CD4-positive, alpha-beta memory T cell (primary cell): ENCODE measurements around the gene GOLPH3. TPM values are rescaled to one million over a fixed set of nuclear protein-coding genes. Genes with fewer than 3 reads are reported as not detected.

ENCODE experiments used
- CTCF ChIA-PET: fragments of 350-600 bp; sonication (Branson Sonifier 250); formaldehyde crosslinking; loops from one replicate; lab custom pipeline; 2021; ENCODE audit warnings: inconsistent platforms; ENCODE audit not compliant: partially characterized antibody; lab: Charles Lee
- POLR2A ChIA-PET: fragments of 350-600 bp; sonication (Branson Sonifier 250); formaldehyde crosslinking; loops from one replicate; lab custom pipeline; 2021; ENCODE audit not compliant: partially characterized antibody; lab: Charles Lee
- DNase-seq, 5 donors: peaks; one replicate each; pipeline versions ENCODE4 v3.0.0 to v3.0.0-alpha.2; 2020 to 2022; ENCODE audit warnings: mixed read lengths in 1 of 5
- H3K27ac ChIP-seq: one replicate; pipeline ENCODE4 v1.7.0; 2013; ENCODE audit warnings: low read depth, low read length
- H3K27me3 ChIP-seq: 2 replicates; pipeline ENCODE4 v1.7.0; 2013; ENCODE audit warnings: mild to moderate bottlenecking, low read length, moderate library complexity; ENCODE audit not compliant: insufficient read depth
- H3K36me3 ChIP-seq: 2 replicates; pipeline ENCODE4 v1.7.0; 2013; ENCODE audit warnings: mild to moderate bottlenecking, low read length, moderate library complexity; ENCODE audit not compliant: insufficient read depth
- H3K4me1 ChIP-seq: 2 replicates; pipeline ENCODE4 v1.7.0; 2013; ENCODE audit warnings: mild to moderate bottlenecking, low read length, moderate library complexity; ENCODE audit not compliant: insufficient read depth
- H3K4me3 ChIP-seq, 2 donors: one replicate each; pipeline ENCODE4 v1.7.0; 2013; ENCODE audit warnings: low read length in 2 of 2, mild to moderate bottlenecking in 1 of 2
- H3K9me3 ChIP-seq, 2 donors: one replicate each; pipeline ENCODE4 v1.7.0; 2013; ENCODE audit warnings: low read length in 2 of 2, control low read depth in 1 of 2; ENCODE audit not compliant: control insufficient read depth in 1 of 2
- H3K27ac Mint-ChIP-seq, 7 donors: one replicate each; pipeline ENCODE4 v1.8.0; 2020 to 2021; ENCODE audit warnings: mixed read lengths in 7 of 7, mild to moderate bottlenecking in 6 of 7, inconsistent platforms in 3 of 7, moderate library complexity in 3 of 7
- H3K27me3 Mint-ChIP-seq, 2 donors: one replicate each; pipeline ENCODE4 v1.8.0; 2020 to 2021; ENCODE audit warnings: mixed read lengths in 2 of 2
- H3K36me3 Mint-ChIP-seq, 2 donors: one replicate each; pipeline ENCODE4 v1.8.0; 2020 to 2021; ENCODE audit warnings: mixed read lengths in 2 of 2, inconsistent platforms in 1 of 2, mild to moderate bottlenecking in 1 of 2
- H3K4me1 Mint-ChIP-seq, 4 donors: one replicate each; pipeline ENCODE4 v1.8.0; 2020 to 2021; ENCODE audit warnings: mixed read lengths in 4 of 4, mild to moderate bottlenecking in 1 of 4
- H3K4me3 Mint-ChIP-seq, 8 donors: one replicate each; pipeline ENCODE4 v1.8.0; 2020 to 2021; ENCODE audit warnings: mixed read lengths in 8 of 8, mild to moderate bottlenecking in 7 of 8, moderate library complexity in 6 of 8, inconsistent platforms in 3 of 8
- H3K9me3 Mint-ChIP-seq, 8 donors: one replicate each; pipeline ENCODE4 v1.8.0; 2020 to 2021; ENCODE audit warnings: mixed read lengths in 8 of 8, mild to moderate bottlenecking in 5 of 8, inconsistent platforms in 3 of 8, moderate library complexity in 1 of 8
- intact Hi-C: fragments of 100-400 bp; cut with micrococcal nuclease; formaldehyde crosslinking; loops from one replicate; pipeline ENCODE4 v1.15.1; 2023
- polyA plus RNA-seq, 2 donors: library from polyadenylated mRNA; unstranded; fragments of 300-500 nt; fragmentation: Illumina TruSeq; gene quantifications; one replicate each; pipeline ENCODE4 v1.2.3, GENCODE V29; 2021
- total RNA-seq, 2 experiments: library from RNA; stranded (reverse); gene quantifications; one replicate each; pipeline ENCODE4 v1.2.3, GENCODE V29; 2021

The GOLPH3 gene
- total and polyA plus RNA-seq, 4 experiments from 2014 or later = 67.4 to 107 (median 86.2) TPM

GRCh38 chr5:32159328-32160072, 14.6 kb downstream of the GOLPH3 start:
- peaks cover 12 to 14% of the 10 kb centered on the region in 2 donors for H3K36me3 Mint-ChIP-seq
- H3K9me3 ChIP-seq = no peaks in the 10 kb centered on the region
- intact Hi-C loops = no loop called here
- peaks cover 64% of the 10 kb centered on the region for H3K4me1 ChIP-seq
- DNase-seq = no peak
- H3K27me3 ChIP-seq = no peaks in the 10 kb centered on the region
- CTCF ChIA-PET = no interaction called here
- peak overlapping the region in 2 of 8 donors; percentile 19 to 26 for H3K4me3 Mint-ChIP-seq
- no peak overlapping the region for H3K27ac ChIP-seq
- H3K36me3 ChIP-seq = peaks cover 4% of the 10 kb centered on the region
- peak overlapping the region in 1 of 7 donors; percentile 30 for H3K27ac Mint-ChIP-seq
- H3K4me1 Mint-ChIP-seq = peaks cover 22 to 34% (median 27%) of the 10 kb centered on the region in 4 donors
- H3K4me3 ChIP-seq = no peak overlapping the region
- POLR2A ChIA-PET = interaction anchor here (1.5 kb wide), 1 partner anchor 13 kb away, joined by 4 read pairs; no protein-coding TSS in a partner anchor
- H3K27me3 Mint-ChIP-seq = no peaks in the 10 kb centered on the region
- H3K9me3 Mint-ChIP-seq = no peaks in the 10 kb centered on the region

DNA sequence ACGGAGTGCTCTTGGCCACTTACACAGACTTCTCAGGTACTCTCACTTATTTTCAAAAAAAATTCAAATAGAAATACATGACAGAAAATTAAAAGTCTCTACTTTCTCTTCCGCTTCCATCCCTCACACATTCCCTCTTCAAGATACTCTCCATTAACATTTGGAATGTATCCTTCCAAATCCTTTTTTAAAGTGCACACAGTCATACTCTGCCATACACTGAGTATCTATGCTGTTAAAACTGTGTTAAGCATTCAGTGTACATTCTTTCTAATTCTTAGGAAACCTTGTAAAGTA, 15.5 kb downstream of the GOLPH3 start:
- no peak overlapping the region for H3K4me3 ChIP-seq
- H3K9me3 ChIP-seq = no peaks in the 10 kb centered on the region
- no peak for DNase-seq
- Mint-ChIP-seq H3K9me3 (no peaks in the 10 kb centered on the region), H3K36me3 (peaks cover 10 to 12% of the 10 kb centered on the region in 2 donors), H3K27ac (no peak overlapping the region), H3K27me3 (no peaks in the 10 kb centered on the region), H3K4me1 (peaks cover 24 to 37% (median 30%) of the 10 kb centered on the region in 4 donors), H3K4me3 (no peak overlapping the region)
- ChIA-PET CTCF (no interaction called here), POLR2A (no interaction called here)
- H3K27me3 ChIP-seq = no peaks in the 10 kb centered on the region
- peaks cover 67% of the 10 kb centered on the region for H3K4me1 ChIP-seq
- H3K36me3 ChIP-seq = peaks cover 4% of the 10 kb centered on the region
- H3K27ac ChIP-seq = no peak overlapping the region
- intact Hi-C loops = no loop called here

DNA sequence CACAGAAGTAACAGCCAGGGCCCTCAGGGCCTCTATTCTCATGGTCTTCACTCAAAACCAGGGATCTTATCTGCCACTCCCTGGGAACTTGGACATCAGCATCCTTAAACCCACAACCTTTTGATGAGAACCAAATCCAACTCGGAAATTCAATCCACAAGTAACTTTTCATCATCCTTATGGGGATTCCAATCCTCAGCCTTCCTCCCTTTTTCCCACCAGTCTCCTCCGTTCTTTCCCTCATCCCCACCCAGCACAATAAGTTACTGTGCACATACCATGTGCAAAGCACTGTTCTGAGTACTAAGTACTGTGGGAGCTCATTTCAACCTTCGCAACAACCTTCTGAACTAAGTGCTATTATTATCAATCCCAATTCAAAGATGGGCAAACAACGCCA, 17.0 kb downstream of the GOLPH3 start:
- Histone ChIP-seq H3K36me3 (peaks cover 4% of the 10 kb centered on the region), H3K4me1 (peaks cover 79% of the 10 kb centered on the region), H3K4me3 (no peak overlapping the region), H3K27ac (no peak overlapping the region), H3K27me3 (no peaks in the 10 kb centered on the region), H3K9me3 (no peaks in the 10 kb centered on the region)
- peaks cover 33 to 39% (median 35%) of the 10 kb centered on the region in 4 donors for H3K4me1 Mint-ChIP-seq
- H3K27ac Mint-ChIP-seq = no peak overlapping the region
- no peak for DNase-seq
- no peaks in the 10 kb centered on the region for H3K27me3 Mint-ChIP-seq
- H3K36me3 Mint-ChIP-seq = peaks cover 10 to 12% of the 10 kb centered on the region in 2 donors
- H3K4me3 Mint-ChIP-seq = no peak overlapping the region
- ChIA-PET POLR2A (no interaction called here), CTCF (no interaction called here)
- intact Hi-C loops = no loop called here
- H3K9me3 Mint-ChIP-seq = no peaks in the 10 kb centered on the region

- Mint-ChIP-seq H3K4me1 (peaks cover 35 to 41% (median 39%) of the 10 kb centered on the region in 4 donors), H3K27ac (no peak overlapping the region), H3K27me3 (no peaks in the 10 kb centered on the region), H3K9me3 (no peaks in the 10 kb centered on the region), H3K36me3 (peaks cover 11 to 15% of the 10 kb centered on the region in 2 donors), H3K4me3 (peak overlapping the region in 2 of 8 donors; percentile 10 to 15)
- Histone ChIP-seq H3K4me1 (peaks cover 82% of the 10 kb centered on the region), H3K27me3 (no peaks in the 10 kb centered on the region), H3K9me3 (no peaks in the 10 kb centered on the region), H3K4me3 (no peak overlapping the region), H3K36me3 (peaks cover 4% of the 10 kb centered on the region), H3K27ac (no peak overlapping the region)
- ChIA-PET CTCF (no interaction called here), POLR2A (no interaction called here)
- DNase-seq = no peak
- intact Hi-C loops = no loop called here
Measured at GRCh38 chr5:32156635-32157034, 17.5 kb downstream of the GOLPH3 start.

DNA sequence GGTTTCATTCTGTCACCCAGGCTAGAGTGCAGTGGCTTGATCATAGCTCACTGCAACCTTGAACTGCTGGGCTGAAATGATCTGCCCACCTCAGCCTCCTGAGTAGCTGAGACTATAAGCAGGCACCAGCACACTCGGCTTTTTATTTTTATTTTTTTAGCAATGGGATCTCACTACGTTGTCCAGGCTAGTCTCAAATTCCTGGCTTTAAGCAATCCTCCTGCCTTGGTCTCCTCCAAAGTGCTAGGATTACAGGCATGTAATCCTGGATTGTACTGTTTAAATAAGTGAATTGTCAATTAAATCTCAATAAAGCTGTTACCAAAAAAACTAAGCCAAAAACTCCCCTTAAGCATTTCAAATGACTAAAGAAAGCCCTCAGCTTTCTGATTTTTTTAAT, 18.9 kb downstream of the GOLPH3 start:
- Mint-ChIP-seq H3K4me1 (peaks cover 30 to 42% (median 38%) of the 10 kb centered on the region in 4 donors), H3K9me3 (no peaks in the 10 kb centered on the region), H3K4me3 (no peak overlapping the region), H3K36me3 (peaks cover 4 to 5% of the 10 kb centered on the region in 2 donors), H3K27me3 (no peaks in the 10 kb centered on the region), H3K27ac (no peak overlapping the region)
- ChIA-PET POLR2A (no interaction called here), CTCF (interaction anchor here (0.6 kb wide), 1 partner anchor 33 kb away, joined by 3 read pairs; no protein-coding TSS in a partner anchor)
- no peak for DNase-seq
- Histone ChIP-seq H3K27me3 (no peaks in the 10 kb centered on the region), H3K27ac (no peak overlapping the region), H3K4me3 (no peak overlapping the region), H3K4me1 (peaks cover 82% of the 10 kb centered on the region), H3K36me3 (peaks cover 4% of the 10 kb centered on the region), H3K9me3 (no peaks in the 10 kb centered on the region)
- intact Hi-C loops = no loop called here

GRCh38 chr5:32153723-32154122, 20.4 kb downstream of the GOLPH3 start:
- Mint-ChIP-seq H3K4me3 (peak overlapping the region in 3 of 8 donors; percentile 1 to 25 (median 16)), H3K4me1 (peaks cover 32 to 52% (median 43%) of the 10 kb centered on the region in 4 donors), H3K27ac (no peak overlapping the region), H3K27me3 (no peaks in the 10 kb centered on the region), H3K9me3 (no peaks in the 10 kb centered on the region), H3K36me3 (peaks cover 6 to 9% of the 10 kb centered on the region in 2 donors)
- ChIA-PET POLR2A (no interaction called here), CTCF (interaction anchor here (1.4 kb wide), 1 partner anchor 436 kb away, joined by 3 read pairs; no protein-coding TSS in a partner anchor)
- Histone ChIP-seq H3K36me3 (peaks cover 4% of the 10 kb centered on the region), H3K4me1 (peaks cover 82% of the 10 kb centered on the region), H3K4me3 (no peak overlapping the region), H3K27me3 (no peaks in the 10 kb centered on the region), H3K27ac (no peak overlapping the region), H3K9me3 (no peaks in the 10 kb centered on the region)
- no peak for DNase-seq
- intact Hi-C loops = no loop called here

DNA sequence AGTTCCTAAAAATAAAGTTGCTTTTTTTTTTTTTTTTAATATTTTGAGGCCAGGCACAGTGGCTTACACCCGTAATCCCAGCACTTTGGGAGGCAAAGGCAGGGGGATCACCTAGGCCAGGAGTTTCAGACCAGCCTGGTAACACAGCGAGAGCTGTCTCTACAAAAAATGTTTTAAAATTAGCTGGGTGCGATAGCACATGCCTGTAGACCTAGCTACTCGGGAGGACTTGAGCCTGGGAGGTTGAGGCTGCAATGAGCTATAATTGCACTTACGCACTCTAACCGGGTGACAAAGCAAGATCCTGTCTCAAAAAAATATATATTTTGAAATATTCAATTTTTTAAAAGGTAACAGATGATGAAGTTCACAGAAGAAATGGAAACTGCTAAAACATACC, 22.9 kb downstream of the GOLPH3 start:
- ChIA-PET POLR2A (interaction anchor here (0.8 kb wide), 1 partner anchor 20 kb away, joined by 5 read pairs; no protein-coding TSS in a partner anchor), CTCF (no interaction called here)

More for the DNA sequence above, 22.9 kb downstream of the GOLPH3 start:
- Mint-ChIP-seq H3K4me1 (peaks cover 43 to 72% (median 57%) of the 10 kb centered on the region in 4 donors), H3K9me3 (no peaks in the 10 kb centered on the region), H3K27ac (no peak overlapping the region), H3K4me3 (no peak overlapping the region), H3K27me3 (no peaks in the 10 kb centered on the region), H3K36me3 (peaks cover 11 to 12% of the 10 kb centered on the region in 2 donors)
- H3K4me3 ChIP-seq = no peak overlapping the region
- peaks cover 83% of the 10 kb centered on the region for H3K4me1 ChIP-seq
- H3K27me3 ChIP-seq = no peaks in the 10 kb centered on the region
- H3K27ac ChIP-seq = no peak overlapping the region
- H3K36me3 ChIP-seq = no peaks in the 10 kb centered on the region
- DNase-seq = no peak
- intact Hi-C loops = no loop called here
- no peaks in the 10 kb centered on the region for H3K9me3 ChIP-seq
